Neural cell (in vitro differentiated cells): ENCODE measurements around the gene ZC3HAV1. TPM values are rescaled to one million over a fixed set of nuclear protein-coding genes. Genes with fewer than 3 reads are reported as not detected.

Experiments used
- H2AFZ ChIP-seq: fragments of 200-600, 300-800 bp; sonication (generic), shearing (Covaris generic); 2 replicates; pipeline ENCODE4 v1.6.0; 2014; ENCODE audit warnings: low read depth, mild to moderate bottlenecking, antibody characterized with exemption, low read length, moderate library complexity
- H3F3A ChIP-seq: fragments of 200-600 bp; shearing (Covaris generic); 2 replicates; pipeline ENCODE4 v1.6.1; 2016; ENCODE audit warnings: mild to moderate bottlenecking, moderate library complexity, mixed read lengths, antibody characterized with exemption, low read length; ENCODE audit not compliant: insufficient read depth, poor library complexity, severe bottlenecking
- H3K27ac ChIP-seq: fragments of 200-600, 300-800 bp; sonication (generic), shearing (Covaris generic); 2 replicates; pipeline ENCODE4 v1.5.1; 2014; ENCODE audit warnings: mild to moderate bottlenecking, low read length, moderate library complexity
- H3K27me3 ChIP-seq: fragments of 300-800, 200-600 bp; sonication (generic), shearing (Covaris generic); 2 replicates; pipeline ENCODE4 v1.6.0; 2014; ENCODE audit warnings: mild to moderate bottlenecking, low read depth, low read length, moderate library complexity; ENCODE audit not compliant: insufficient read depth
- H3K36me3 ChIP-seq: fragments of 300-800, 200-600 bp; sonication (generic), shearing (Covaris generic); 2 replicates; pipeline ENCODE4 v1.5.1; 2014; ENCODE audit warnings: mild to moderate bottlenecking, antibody characterized with exemption, low read length, moderate library complexity; ENCODE audit not compliant: insufficient read depth
- H3K4me2 ChIP-seq: fragments of 300-800, 200-600 bp; sonication (generic), shearing (Covaris generic); 2 replicates; pipeline ENCODE4 v1.6.0; 2014; ENCODE audit warnings: mild to moderate bottlenecking, low read length
- H3K4me3 ChIP-seq: fragments of 300-800, 200-600 bp; sonication (generic), shearing (Covaris generic); 2 replicates; pipeline ENCODE4 v1.5.1; 2014; ENCODE audit warnings: mild to moderate bottlenecking, low read length, moderate library complexity
- H3K79me2 ChIP-seq: fragments of 200-600 bp; shearing (Covaris generic); replicated peaks from 2 replicates; pipeline ENCODE4 v1.6.0; 2014; ENCODE audit warnings: mild to moderate bottlenecking, low read length, moderate library complexity; ENCODE audit not compliant: insufficient read depth
- H3K9ac ChIP-seq: fragments of 300-800, 200-600 bp; sonication (generic), shearing (Covaris generic); 2 replicates; pipeline ENCODE4 v1.6.1; 2016; ENCODE audit warnings: mild to moderate bottlenecking, low read length, mixed read lengths
- H3K9me2 ChIP-seq: fragments of 200-600 bp; shearing (Covaris generic); 2 replicates; pipeline ENCODE4 v1.6.1; 2016; ENCODE audit warnings: mild to moderate bottlenecking, low read length, mixed read lengths; ENCODE audit not compliant: insufficient read depth
- H3K9me3 ChIP-seq: fragments of 200-600, 300-800 bp; sonication (generic), shearing (Covaris generic); 2 replicates; pipeline ENCODE4 v1.6.1; 2016; ENCODE audit warnings: mild to moderate bottlenecking, mixed run types, low read length, moderate library complexity, mixed read lengths
- H4K20me1 ChIP-seq: fragments of 200-600 bp; shearing (Covaris generic); 2 replicates; pipeline ENCODE4 v1.6.1; 2016; ENCODE audit warnings: mild to moderate bottlenecking, mixed run types; ENCODE audit not compliant: insufficient read depth
- EP300 ChIP-seq: fragments of 450-650 bp; conservative IDR thresholded peaks from 2 replicates; pipeline ENCODE4 v1.6.1; 2014; ENCODE audit warnings: antibody characterized with exemption, mild to moderate bottlenecking, moderate library complexity; ENCODE audit not compliant: poor library complexity, severe bottlenecking
- MXI1 ChIP-seq: fragments of 450-650 bp; conservative IDR thresholded peaks from 2 replicates; pipeline ENCODE4 v1.6.1; 2014; ENCODE audit warnings: antibody characterized with exemption, mild to moderate bottlenecking; ENCODE audit not compliant: poor library complexity, severe bottlenecking
- RAD21 ChIP-seq: fragments of 450-650 bp; conservative IDR thresholded peaks from 2 replicates; pipeline ENCODE4 v1.6.1; 2014; ENCODE audit warnings: antibody characterized with exemption, mild to moderate bottlenecking, moderate library complexity
- SMC3 ChIP-seq: fragments of 450-650 bp; conservative IDR thresholded peaks from 2 replicates; pipeline ENCODE4 v1.6.1; 2014; ENCODE audit warnings: antibody characterized with exemption, mild to moderate bottlenecking, moderate library complexity; ENCODE audit not compliant: poor library complexity
- TAF1 ChIP-seq: IDR thresholded peaks from 2 replicates; pipeline ENCODE4 v1.6.1; 2012; ENCODE audit warnings: low read depth
- polyA plus RNA-seq: library from polyadenylated mRNA; depleted of rRNA; stranded (reverse); fragments of >200 nt; gene quantifications from 2 replicates; pipeline ENCODE4 v1.2.3, GENCODE V29; 2014
- TF ChIP-seq, protein P1 (sequence below): fragments of 450-650 bp; IDR thresholded peaks from 2 replicates; pipeline ENCODE4 v1.5.1; 2014; ENCODE audit warnings: antibody characterized with exemption, mild to moderate bottlenecking, moderate library complexity; ENCODE audit not compliant: poor library complexity, severe bottlenecking
- TF ChIP-seq, protein P2 (sequence below): IDR thresholded peaks from 2 replicates; pipeline ENCODE4 v1.6.1; 2012; ENCODE audit warnings: borderline replicate concordance

Gene ZC3HAV1
- polyA plus RNA-seq, 1 donor from 2014 or later = 0.16 TPM

DNA sequence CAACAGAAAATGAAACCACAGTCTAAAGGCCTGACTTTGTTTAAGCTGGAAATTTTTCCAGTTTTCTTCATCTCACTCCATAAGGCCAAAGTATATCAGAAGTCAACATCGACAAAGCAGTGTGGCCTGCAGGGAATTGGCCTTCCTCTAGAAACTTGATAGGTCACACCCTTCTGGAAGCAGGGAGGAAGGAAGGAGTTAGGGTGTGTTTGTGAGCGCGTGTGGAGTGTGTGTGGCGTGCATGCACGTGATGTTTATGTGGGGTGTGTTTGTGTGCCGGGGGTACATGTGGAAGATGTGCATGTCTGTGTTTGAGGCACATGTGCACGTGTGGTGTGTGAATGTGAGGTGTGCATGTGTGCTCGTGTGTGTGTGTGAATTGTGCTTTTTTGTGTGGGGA, 28.6 kb downstream of the ZC3HAV1 start:
- H3K9me2 ChIP-seq = no peaks in the 10 kb centered on the region
- H3K27me3 ChIP-seq = no peaks in the 10 kb centered on the region
- H4K20me1 ChIP-seq = no peaks in the 10 kb centered on the region
- H3K36me3 ChIP-seq = no peaks in the 10 kb centered on the region
- no peaks in the 10 kb centered on the region for H3K79me2 ChIP-seq
- no peaks in the 10 kb centered on the region for H3K9me3 ChIP-seq
- no peak overlapping the region for H3K27ac ChIP-seq
- no peak overlapping the region for H3K4me2 ChIP-seq
- H2AFZ ChIP-seq = no peak overlapping the region
- H3K9ac ChIP-seq = no peak overlapping the region
- no peak overlapping the region for H3K4me3 ChIP-seq
- TF ChIP-seq MXI1 = no peak
- TF ChIP-seq, protein P1, sequence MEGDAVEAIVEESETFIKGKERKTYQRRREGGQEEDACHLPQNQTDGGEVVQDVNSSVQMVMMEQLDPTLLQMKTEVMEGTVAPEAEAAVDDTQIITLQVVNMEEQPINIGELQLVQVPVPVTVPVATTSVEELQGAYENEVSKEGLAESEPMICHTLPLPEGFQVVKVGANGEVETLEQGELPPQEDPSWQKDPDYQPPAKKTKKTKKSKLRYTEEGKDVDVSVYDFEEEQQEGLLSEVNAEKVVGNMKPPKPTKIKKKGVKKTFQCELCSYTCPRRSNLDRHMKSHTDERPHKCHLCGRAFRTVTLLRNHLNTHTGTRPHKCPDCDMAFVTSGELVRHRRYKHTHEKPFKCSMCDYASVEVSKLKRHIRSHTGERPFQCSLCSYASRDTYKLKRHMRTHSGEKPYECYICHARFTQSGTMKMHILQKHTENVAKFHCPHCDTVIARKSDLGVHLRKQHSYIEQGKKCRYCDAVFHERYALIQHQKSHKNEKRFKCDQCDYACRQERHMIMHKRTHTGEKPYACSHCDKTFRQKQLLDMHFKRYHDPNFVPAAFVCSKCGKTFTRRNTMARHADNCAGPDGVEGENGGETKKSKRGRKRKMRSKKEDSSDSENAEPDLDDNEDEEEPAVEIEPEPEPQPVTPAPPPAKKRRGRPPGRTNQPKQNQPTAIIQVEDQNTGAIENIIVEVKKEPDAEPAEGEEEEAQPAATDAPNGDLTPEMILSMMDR = no peak
- no peak for TF ChIP-seq EP300
- no peak for TF ChIP-seq RAD21
- TF ChIP-seq TAF1 = no peak
- TF ChIP-seq, protein P2, sequence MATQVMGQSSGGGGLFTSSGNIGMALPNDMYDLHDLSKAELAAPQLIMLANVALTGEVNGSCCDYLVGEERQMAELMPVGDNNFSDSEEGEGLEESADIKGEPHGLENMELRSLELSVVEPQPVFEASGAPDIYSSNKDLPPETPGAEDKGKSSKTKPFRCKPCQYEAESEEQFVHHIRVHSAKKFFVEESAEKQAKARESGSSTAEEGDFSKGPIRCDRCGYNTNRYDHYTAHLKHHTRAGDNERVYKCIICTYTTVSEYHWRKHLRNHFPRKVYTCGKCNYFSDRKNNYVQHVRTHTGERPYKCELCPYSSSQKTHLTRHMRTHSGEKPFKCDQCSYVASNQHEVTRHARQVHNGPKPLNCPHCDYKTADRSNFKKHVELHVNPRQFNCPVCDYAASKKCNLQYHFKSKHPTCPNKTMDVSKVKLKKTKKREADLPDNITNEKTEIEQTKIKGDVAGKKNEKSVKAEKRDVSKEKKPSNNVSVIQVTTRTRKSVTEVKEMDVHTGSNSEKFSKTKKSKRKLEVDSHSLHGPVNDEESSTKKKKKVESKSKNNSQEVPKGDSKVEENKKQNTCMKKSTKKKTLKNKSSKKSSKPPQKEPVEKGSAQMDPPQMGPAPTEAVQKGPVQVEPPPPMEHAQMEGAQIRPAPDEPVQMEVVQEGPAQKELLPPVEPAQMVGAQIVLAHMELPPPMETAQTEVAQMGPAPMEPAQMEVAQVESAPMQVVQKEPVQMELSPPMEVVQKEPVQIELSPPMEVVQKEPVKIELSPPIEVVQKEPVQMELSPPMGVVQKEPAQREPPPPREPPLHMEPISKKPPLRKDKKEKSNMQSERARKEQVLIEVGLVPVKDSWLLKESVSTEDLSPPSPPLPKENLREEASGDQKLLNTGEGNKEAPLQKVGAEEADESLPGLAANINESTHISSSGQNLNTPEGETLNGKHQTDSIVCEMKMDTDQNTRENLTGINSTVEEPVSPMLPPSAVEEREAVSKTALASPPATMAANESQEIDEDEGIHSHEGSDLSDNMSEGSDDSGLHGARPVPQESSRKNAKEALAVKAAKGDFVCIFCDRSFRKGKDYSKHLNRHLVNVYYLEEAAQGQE = no peak
- TF ChIP-seq SMC3 = no peak
- no peaks in the 10 kb centered on the region for H3F3A ChIP-seq

DNA sequence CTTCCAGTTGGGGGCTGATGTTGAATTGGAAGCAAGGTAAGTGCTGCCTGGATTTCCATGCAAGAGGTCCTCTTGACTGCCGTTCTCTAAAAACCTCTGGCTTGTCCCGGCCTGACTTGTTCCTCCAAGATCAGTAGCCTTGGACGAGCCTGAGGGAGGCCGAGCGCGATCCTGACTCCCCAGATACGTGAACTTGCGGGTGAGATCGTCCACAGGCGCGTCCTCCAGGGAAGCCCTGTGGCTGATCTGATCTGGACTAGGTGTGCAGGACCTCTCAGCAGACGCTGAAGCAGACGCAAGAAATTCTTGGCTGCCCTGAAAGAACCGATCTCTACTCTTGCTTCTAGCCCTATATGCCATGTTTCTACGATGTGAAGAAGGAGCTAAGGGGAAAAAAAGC, 29.7 kb downstream of the ZC3HAV1 start:
- TF ChIP-seq, protein P2 = no peak
- TF ChIP-seq MXI1 (no peak), RAD21 (no peak)
- no peak overlapping the region for H3K4me3 ChIP-seq
- no peaks in the 10 kb centered on the region for H3F3A ChIP-seq
- no peaks in the 10 kb centered on the region for H3K9me3 ChIP-seq
- H3K9ac ChIP-seq = no peak overlapping the region
- H3K36me3 ChIP-seq = no peaks in the 10 kb centered on the region
- no peak overlapping the region for H2AFZ ChIP-seq
- H3K9me2 ChIP-seq = no peaks in the 10 kb centered on the region
- no peak overlapping the region for H3K27ac ChIP-seq
- no peaks in the 10 kb centered on the region for H4K20me1 ChIP-seq
- no peaks in the 10 kb centered on the region for H3K27me3 ChIP-seq
- no peaks in the 10 kb centered on the region for H3K79me2 ChIP-seq
- no peak overlapping the region for H3K4me2 ChIP-seq
